Lower lobe of right lung (tissue), 2 donors: ENCODE measurements around the gene ADAMTSL5. TPM values are rescaled to one million over a fixed set of nuclear protein-coding genes. Genes with fewer than 3 reads are reported as not detected.
A peak's percentile ranks its signal among the peaks of the same experiment; 100 is the strongest.
"Not testable (repeated sequence)": the region's sequence is repeated elsewhere in the genome, so short reads cannot be mapped to it uniquely, and the experiment has no call there.

Experiments
- ATAC-seq, 2 donors: fragments of 200-7000 bp; cut with Tn5 transposase; one replicate each; pipeline ENCODE4 v1.9.1; 2020 to 2022; ENCODE audit warnings: mild to moderate bottlenecking in 2 of 2, moderate library complexity in 2 of 2
- DNase-seq: peaks from one replicate; pipeline ENCODE4 v3.0.0-alpha.2; 2020
- H3K27ac ChIP-seq: fragments of 200-600 bp; one replicate; pipeline ENCODE4 v1.8.0; 2022
- H3K27me3 ChIP-seq: fragments of 200-600 bp; one replicate; pipeline ENCODE4 v1.8.0; 2022; ENCODE audit warnings: low read depth
- H3K36me3 ChIP-seq: fragments of 200-600 bp; one replicate; pipeline ENCODE4 v1.8.0; 2022; ENCODE audit warnings: mild to moderate bottlenecking
- H3K4me1 ChIP-seq: fragments of 200-600 bp; one replicate; pipeline ENCODE4 v1.8.0; 2022
- H3K4me3 ChIP-seq: fragments of 200-600 bp; one replicate; pipeline ENCODE4 v1.8.0; 2022; ENCODE audit warnings: mild to moderate bottlenecking
- H3K9me3 ChIP-seq: fragments of 200-600 bp; one replicate; pipeline ENCODE4 v1.8.0; 2022
- CTCF ChIP-seq: fragments of 200-600 bp; IDR thresholded peaks from one replicate; pipeline ENCODE4 v1.8.0; 2022; ENCODE audit warnings: antibody characterized with exemption, mild to moderate bottlenecking
- intact Hi-C: fragments of 100-400 bp; cut with DNase I; formaldehyde crosslinking; loops from one replicate; pipeline ENCODE4 v1.11.0; 2022
- total RNA-seq: library from RNA; stranded (reverse); fragmentation: NEBNext Ultra II Directional; extraction: Animal tissue kit (Norgen Biotek cat#: 25700); gene quantifications from one replicate; pipeline ENCODE4 v1.2.1, GENCODE V29; 2021
- donor health status: DM: no; HTN: yes; CAD: no; lungs with severe emphysema.

ADAMTSL5 gene
- total RNA-seq, 1 donor from 2014 or later, result 3.3 TPM

DNA sequence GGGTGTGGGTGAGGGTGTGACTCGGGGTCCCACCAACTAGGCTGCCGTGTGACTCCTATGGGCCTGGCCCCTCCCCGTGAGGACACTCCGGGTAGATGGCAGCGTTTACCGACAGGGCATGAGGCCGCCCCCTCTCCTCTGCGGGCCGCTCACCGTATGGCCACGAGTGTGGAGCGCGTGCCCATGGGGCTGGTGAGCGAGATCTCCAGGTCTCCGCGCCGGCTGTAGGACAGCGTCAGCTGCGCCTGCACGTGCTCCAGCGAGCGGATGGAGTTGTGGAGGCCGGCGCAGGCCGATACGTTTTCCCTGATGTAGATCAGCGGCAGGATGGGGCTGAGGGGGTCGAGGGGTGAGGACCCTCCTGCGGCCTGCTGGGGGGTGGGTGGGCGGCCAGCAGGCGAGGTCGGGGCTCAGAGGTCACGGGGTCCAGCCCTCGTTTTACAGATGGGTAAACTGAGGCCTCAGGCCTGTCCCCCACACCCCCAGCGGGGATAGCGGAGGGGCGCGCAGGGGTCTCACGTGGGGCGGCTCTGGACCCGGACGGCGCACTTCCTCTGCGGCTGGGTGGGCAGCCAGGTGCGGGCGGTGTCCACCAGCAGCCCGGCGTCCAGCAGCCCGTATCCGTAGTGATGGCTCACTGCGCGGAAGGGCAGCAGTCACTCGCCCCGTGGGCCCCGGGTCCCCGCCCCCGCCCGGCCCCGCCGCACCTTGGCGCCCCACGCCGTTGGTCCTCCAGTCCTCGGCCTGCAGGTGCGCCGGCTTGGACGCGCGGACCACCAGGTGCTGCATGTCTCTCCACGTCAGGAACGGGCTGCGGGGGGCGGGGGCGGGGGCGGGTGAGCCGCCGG, 29.5 kb downstream of the ADAMTSL5 start:
- intact Hi-C loops, result no loop called here
- peak; percentile 46 for DNase-seq

DNA sequence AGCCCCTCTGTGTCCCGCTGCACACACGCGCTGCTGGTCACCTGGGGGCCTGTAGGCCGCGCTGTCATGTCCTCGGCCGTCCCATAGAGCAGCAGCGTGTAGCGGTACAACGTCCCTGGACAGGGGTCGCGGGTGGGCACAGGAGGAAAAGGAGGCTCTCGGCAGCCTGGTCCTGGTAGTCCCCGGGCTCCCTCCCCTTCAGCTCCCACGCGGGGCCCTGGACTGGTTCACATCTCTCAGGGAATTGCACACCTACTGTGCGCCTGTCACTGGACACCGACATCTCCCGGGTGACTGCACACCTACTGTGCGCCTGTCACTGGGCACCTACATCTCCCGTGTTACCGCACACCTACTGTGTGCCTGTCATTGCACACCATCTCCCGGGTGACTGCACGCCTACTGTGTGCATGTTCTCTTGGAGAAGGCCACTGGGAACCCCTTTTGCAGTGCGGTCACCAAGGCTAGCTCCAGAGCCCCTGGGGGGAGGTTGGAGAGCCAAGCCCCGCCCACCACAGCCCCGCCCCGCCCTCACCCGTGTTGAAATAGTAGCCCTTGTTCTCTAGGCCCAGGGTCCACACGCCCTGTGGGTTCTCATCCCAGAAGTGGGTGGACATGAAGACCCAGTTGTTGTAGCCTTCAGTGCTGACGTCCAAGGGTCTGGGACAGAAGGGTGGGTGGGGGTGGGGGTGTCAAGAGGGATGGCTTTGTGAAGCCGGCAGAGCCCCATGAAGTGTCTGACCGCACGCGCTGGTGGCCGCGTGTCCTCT, 30.3 kb downstream of the ADAMTSL5 start:
- H3K36me3 ChIP-seq, result no peaks in the 10 kb centered on the region
- ATAC-seq (no peak), DNase-seq (peak; percentile 45)
- TF ChIP-seq CTCF, result no peak
- H3K27ac ChIP-seq, result no peak overlapping the region
- H3K9me3 ChIP-seq, result no peaks in the 10 kb centered on the region
- peaks cover 13% of the 10 kb centered on the region for H3K4me1 ChIP-seq
- no peak overlapping the region for H3K4me3 ChIP-seq
- intact Hi-C loops, result no loop called here
- H3K27me3 ChIP-seq, result no peaks in the 10 kb centered on the region

More for the DNA sequence above, 29.5 kb downstream of the ADAMTSL5 start:
- TF ChIP-seq CTCF, result no peak
- no peaks in the 10 kb centered on the region for H3K27me3 ChIP-seq
- H3K27ac ChIP-seq, result no peak overlapping the region
- no peak overlapping the region for H3K4me3 ChIP-seq
- no peaks in the 10 kb centered on the region for H3K36me3 ChIP-seq
- H3K9me3 ChIP-seq, result no peaks in the 10 kb centered on the region
- ATAC-seq, result no peak
- peaks cover 5% of the 10 kb centered on the region for H3K4me1 ChIP-seq

DNA sequence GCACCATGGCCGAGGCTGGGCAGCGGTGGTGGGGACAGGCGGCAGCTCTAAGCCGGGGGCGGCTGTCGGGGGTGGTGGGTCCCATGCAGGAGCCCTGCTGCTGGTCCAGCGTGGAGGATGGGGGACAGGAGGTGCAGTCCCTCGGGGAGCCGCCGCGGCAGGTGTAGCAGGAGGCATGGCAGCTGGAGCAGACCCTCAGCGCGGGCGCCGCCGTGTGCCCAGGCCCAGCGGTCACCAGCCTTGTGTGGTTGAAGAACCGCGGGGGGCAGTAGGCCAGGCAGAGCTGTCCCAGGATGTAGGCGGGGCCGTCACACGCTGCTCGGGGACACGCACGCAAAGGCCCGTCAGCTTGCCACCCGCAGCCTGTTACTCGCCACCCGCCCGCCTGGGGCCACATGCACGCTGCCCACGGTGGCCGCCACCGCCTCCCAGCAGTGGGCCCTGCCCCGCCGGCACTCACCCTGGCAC, 30.9 kb downstream of the ADAMTSL5 start:
- ATAC-seq, result no peak
- Histone ChIP-seq H3K4me3 (no peak overlapping the region), H3K9me3 (no peaks in the 10 kb centered on the region), H3K4me1 (peaks cover 15% of the 10 kb centered on the region), H3K36me3 (no peaks in the 10 kb centered on the region), H3K27ac (no peak overlapping the region), H3K27me3 (no peaks in the 10 kb centered on the region)
- intact Hi-C loops, result no loop called here
- TF ChIP-seq CTCF, result no peak
- DNase-seq, result peak; percentile 48

- H3K4me3 ChIP-seq, result no peak overlapping the region
- no peak for ATAC-seq
- peaks cover 15% of the 10 kb centered on the region for H3K4me1 ChIP-seq
- no peaks in the 10 kb centered on the region for H3K27me3 ChIP-seq
- no peak overlapping the region for H3K27ac ChIP-seq
- no peaks in the 10 kb centered on the region for H3K9me3 ChIP-seq
- H3K36me3 ChIP-seq, result no peaks in the 10 kb centered on the region
- no peak for DNase-seq
- intact Hi-C loops, result no loop called here
- TF ChIP-seq CTCF, result no peak
Measured at GRCh38 chr19:1481224-1481892, 31.5 kb downstream of the ADAMTSL5 start.

DNA sequence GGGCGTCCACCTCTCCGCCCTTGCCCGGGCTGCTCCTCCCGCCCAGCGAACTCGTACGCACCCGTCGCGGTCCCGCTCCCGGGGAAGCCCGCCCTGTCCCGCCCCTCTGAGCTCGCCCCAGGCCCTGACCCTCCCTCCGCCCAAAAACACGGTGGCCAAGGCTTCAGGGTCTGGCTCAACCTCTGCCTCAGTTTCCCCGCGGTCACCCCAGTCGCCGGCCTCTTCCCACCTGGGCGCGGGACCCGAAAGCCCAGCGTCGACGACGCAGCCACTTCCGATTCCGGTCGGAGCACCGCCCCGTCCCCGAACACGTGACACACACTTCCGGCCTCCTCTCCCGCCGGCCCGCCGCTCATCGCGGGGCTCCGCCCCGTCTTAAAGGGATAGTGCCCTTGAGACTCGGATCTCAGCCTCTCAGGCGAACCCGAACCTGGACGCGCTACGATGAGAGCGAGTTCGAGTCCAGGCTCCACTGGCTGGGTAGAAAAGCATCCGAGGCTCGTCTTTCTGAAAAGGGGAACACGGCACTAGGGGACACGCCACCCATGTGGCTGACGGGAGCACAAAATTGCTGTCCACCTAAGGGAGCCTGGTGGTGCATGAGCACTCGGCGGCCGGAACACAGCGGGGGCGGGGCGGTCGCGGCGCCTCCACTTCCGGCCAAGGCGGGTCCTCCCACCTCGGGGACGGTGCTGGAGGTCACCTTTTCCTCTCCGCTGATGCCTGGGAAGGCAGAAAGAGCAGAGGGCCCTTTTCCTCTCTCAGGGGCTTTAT, 33.7 kb downstream of the ADAMTSL5 start, which contains the start of gene C19orf25:
TSS of gene C19orf25 (minus strand) at position 282 of the 774 bp plus-strand sequence. CDS start 312 bp downstream, outside the sequence.
- peaks cover 15% of the 10 kb centered on the region for H3K4me1 ChIP-seq
- DNase-seq (peak; percentile 97), ATAC-seq (peak; percentile 96 to 98)
- peak within 1 kb of the TSS; percentile 85 for H3K27ac ChIP-seq
- H3K9me3 ChIP-seq, result no peaks in the 10 kb centered on the region
- no peaks in the 10 kb centered on the region for H3K27me3 ChIP-seq
- TF ChIP-seq CTCF, result no peak
- H3K36me3 ChIP-seq, result peaks cover 21% of the 10 kb centered on the region
- H3K4me3 ChIP-seq, result peak within 1 kb of the TSS; percentile 88
- intact Hi-C loops, result no loop called here

- peaks cover 24% of the 10 kb centered on the region for H3K4me1 ChIP-seq
- H3K27ac ChIP-seq, ATAC-seq, intact Hi-C loops, H3K9me3 ChIP-seq, DNase-seq, H3K4me3 ChIP-seq: not testable (repeated sequence)
- peaks cover 15% of the 10 kb centered on the region for H3K27me3 ChIP-seq
- peaks cover 22% of the 10 kb centered on the region for H3K36me3 ChIP-seq
Measured at GRCh38 chr19:1477056-1477455, 35.8 kb downstream of the ADAMTSL5 start.
